GM19438 (cell line): ENCODE data around the gene STRA8.
A peak's percentile ranks its signal among the peaks of the same experiment; 100 is the strongest.

ENCODE experiments used
- ATAC-seq: cut with Tn5 transposase; IDR thresholded peaks from one replicate; pipeline ENCODE4 v1.9.1; 2021; ENCODE audit warnings: low read depth; ENCODE audit not compliant: unreplicated experiment

Gene STRA8

DNA sequence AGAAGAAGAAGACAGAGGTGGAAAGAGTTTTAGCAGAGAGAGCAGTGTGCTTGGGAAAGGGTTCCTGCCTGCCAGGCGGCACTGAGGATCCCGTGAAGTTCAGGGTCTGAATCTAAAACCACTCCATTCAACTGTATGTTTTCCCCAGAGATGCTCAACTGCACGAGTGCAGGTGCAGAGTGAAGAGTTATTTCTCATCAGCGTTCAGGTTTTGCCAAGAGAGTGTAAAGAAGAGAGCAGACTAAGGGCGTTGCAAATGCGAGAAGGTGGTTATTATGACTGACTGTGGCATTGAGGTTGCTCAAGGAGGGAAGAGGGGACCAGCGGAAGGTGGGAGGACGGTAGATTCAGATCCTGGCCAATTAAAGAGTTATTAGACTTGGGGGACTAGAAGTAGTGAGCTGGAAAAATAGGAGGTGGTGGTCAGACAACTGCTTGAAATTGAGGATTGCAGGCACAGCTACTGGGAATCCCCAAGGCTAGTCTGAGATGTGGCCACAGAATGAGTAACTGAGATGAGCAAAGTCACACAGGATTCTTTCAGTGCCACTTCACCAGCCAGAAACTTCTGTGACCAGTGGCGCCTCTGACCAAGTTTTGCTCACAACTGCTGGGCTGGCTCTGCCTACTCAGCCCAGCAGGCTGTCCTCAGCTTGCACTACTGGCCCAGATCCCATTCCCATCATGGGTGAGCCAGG, 29.1 kb downstream of the STRA8 start:
- no peak for ATAC-seq

DNA sequence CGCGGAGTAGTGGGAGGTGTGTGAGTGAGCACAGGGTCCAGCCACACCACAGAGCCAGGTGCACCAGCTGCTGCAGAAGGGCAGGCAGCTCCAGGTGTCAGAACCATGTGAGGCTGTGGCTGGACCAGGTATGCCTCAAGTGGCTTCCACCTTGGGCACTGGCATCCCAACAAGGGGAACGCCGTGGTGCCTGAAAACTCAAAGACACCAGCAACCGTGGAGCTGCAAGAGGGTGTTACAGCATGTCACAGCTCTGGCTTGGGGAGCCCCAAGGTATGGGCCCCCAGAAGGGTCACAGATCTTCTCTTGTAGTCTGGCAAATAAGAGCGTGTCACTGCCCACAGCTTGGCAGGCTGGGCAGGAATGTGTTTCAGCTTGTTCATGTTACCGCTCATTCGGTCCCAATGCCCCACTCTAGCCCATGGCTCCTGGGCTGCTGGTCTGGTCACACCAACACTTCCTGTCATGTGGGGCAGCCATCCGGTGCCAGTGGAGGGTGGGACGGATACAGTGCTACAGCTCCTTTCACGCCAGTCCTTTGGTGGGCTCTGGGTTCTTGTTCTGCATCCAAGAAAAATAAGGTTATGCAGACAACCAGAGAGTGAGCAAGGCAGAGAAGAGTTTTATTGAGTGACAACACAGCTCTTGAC, 29.8 kb downstream of the STRA8 start:
- ATAC-seq: no peak

DNA sequence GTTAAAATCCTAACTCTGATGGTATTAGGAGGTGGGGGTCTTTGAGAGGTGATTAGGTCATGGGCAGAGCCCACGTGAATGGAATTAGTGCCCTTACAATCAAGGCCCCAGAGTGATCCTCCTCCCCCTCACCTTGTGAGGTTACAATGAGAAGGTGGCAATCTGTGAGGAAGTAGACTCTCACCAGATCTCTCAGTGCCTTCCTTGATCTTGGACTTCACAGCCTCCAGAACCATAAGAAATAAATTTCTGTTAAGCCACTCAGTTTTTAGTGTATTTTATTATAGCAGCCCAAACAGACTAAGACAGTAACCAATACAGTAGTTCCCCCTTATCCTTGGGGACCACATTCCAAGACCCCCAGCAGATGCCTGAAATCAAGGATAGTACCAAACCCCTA, 32.0 kb downstream of the STRA8 start:
- no peak for ATAC-seq

DNA sequence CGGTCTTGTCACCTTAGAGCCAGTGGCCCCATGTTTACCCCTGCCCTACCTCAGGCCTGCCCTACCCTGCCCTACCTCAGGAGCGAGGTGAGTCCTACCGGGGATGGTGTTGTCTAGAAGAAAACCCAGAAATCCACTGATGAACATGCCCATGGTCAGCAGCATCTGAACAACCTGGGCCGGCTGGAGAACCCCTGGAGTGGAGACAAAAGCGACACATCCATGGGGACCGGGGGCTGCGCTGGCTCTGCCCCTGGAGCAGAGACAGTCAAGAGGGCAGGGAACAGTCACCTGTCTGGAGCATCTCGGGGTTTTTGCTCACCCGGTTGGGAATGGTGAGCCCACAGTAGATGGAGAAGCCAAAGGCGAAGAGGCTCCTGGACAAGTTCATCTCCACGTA, 36.3 kb downstream of the STRA8 start:
- ATAC-seq: no peak

DNA sequence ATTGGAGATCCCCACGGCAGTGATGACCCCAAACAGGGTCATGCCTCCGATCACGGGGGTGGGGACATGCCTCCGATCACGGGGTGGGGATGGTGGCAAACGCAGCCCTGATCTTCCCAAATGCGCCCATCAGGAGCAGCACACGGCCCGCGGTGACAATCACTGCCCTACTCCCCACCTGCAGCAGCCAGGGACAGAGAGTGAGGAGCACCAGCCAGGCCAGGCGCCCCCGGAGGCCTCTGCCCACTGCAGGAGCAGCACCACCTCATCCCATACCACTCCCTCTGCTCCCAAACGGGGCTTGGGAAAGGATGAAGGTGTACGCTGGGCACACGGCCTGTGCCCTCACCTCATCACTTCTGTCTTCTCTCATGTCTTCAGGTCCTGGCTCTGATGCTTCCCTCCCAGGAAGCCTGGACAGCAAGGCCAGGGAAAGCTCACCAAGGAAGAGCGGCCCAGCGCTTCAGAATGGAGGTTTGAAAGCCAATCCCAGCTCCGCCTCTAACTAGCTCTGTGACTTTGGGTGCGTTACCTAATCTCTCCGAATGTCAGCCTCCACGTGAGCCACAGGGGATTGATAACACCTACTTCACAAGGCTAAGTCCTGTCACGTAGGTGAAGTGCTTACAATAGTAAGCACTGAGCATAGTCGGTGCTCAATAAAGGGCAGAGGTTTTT, 37.1 kb downstream of the STRA8 start:
- no peak for ATAC-seq

DNA sequence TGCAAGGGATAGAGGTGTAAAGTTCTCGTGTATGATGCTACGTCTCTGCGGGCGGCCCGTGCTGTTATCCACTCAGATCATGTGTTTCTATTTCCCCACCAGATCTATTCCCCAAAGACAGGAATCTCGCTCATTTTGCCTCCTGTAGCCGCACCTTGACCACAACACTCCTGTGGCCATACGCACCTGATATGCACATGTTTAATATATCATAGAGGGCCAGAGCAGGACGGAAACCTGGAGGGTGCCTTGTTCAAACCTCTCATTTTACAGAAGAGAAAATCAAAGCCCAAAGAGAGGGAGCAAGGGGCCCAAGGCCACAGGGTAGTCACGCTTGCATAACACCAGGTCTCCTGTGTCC, 37.6 kb downstream of the STRA8 start:
- ATAC-seq: no peak

DNA sequence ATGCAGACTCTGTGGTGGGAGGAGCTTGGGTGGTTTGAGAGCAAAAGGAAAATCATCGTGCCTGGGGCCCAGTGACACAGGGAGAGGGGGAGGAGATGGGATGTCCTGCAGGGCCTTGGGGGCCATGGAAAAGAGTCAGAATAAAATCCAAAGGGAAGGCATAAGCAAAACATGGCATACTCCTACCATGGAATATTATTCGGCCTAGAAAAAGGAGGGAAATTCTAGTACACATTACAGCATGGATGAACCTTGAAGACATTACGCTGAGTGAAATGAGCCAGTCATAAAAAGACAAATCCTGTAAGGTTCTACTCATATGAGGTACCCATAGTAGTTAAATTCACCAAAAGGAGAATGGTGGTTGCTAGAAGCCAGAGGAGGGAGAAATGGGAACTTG, 38.7 kb downstream of the STRA8 start:
- ATAC-seq: no peak

DNA sequence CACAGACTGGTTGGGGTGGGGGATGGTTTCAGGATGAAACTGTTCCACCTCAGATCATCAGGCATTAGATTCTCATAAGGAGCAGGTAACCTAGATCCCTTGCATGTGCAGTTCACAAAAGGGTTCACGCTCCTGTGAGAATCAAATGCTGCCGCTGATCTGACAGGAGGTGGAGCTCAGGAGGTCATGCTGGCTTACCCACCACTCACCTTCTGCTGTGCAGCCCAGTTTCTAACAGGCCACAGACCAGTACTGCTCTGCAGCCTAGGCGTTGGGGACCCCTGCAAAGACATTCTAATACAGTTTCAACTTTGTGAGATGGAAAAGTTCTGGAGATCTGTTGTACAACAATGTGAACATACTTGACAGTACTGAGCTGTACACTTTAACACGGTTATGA, 39.9 kb downstream of the STRA8 start:
- no peak for ATAC-seq

DNA sequence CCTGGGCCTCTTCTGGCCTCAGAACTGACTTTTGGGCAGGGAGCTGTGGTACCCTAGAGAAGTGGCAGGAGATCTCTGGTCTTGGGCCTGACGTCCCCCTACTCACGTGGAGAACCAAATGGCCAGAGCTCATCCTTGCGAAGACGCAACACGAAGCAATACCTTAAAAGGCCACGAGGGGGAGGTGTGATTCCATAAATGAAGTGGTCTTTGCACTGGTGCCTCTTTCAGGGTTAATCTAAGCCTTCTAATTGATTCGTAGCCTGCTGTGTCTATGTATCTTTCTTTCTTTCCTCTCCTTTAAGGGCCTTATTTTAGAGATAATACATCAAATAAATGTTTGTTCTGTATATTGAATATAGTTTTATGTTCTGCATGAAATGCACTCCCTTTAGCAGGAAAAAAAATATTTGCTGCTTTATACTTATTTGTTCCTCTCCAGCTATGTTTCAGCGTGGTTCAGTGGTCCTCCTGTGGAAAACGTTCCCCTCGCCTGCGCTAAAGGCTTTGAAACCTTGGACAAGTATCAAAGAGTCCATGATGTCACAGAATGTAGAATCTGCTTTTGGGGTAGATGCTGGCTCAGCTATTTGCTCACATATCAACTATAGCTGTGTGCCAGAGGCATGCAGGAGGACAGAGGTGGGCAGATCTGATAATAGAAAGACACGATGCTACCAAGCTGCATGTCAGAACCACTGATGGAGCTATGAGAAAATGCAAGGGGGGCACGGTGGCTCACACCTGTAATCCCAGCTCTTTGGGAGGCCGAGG, 41.0 kb downstream of the STRA8 start:
- ATAC-seq: peak; percentile 71

DNA sequence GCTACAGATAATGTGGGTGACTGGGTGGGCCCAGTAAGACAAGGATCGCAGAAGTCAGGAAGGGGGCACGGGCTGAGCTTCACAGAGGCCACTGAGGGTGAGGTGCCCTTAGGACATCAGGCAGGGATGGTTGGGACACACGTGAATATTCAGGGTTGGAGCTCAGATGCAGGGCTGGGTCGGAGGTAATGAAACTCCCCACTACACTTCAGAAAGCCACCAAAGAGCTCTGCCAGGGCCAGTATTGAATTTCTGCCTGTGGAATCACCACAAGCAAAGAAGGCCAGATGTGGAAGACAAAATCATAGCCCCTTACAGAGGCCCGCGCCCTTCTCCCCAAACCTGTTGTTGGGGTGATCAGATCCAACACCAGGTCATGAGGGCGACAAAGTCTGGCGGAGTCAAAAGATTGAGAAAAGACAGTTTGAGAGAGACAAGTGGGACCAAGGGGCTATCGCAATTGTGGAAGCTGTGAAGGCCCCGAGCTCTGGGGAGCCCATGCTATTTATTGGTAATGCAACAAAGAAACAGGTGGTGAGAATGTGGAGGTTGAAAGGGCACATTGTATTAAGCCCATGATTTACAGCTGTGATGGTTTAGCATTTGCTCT, 42.4 kb downstream of the STRA8 start:
- ATAC-seq: no peak

DNA sequence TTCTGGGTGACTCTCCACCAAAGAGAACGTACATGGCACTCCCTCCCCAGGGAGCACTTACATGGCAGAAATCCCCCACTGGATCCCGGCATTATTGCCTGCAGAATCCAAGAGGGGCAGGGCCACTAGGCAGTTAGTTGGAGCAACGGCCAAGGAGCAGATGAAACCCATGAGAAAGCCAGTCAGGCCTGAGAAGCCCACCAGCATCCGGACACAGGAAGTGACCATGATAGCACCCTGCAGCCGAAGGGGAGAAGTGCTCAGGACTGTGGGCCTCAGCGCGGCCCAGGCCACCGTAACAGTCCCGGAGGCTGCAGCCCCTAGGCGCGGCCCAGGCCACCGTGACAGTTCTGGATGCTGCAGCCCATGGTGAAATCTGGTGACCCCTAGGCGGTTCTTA, 43.5 kb downstream of the STRA8 start:
- ATAC-seq: no peak

DNA sequence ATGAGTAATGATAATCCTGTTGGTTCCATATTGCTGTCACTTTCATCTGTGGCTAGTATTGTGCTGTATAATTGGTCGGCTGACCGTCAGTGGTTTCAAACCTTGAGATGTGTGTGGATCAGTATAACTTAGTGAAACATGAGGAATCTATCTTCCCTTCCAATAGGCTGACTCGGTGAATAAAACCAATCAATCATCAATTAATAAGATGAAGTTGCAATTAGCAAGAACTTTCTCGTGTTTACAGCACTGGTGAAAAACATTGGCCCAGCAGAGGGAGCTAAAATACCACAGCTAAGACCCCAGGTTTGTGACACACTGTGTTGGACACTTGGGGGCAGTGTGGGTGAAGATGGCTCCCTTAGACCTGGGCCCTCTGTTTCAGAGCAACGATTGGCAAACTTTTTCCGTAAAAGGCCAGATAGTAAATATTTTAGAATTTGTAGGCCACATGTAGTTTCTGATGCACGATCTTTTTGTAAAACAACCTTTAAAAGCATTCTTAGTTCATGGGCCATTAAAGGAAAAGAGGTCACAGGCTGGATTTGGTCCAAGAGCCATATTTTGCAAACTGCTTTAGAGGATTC, 47.8 kb downstream of the STRA8 start:
- ATAC-seq: peak; percentile 98

DNA sequence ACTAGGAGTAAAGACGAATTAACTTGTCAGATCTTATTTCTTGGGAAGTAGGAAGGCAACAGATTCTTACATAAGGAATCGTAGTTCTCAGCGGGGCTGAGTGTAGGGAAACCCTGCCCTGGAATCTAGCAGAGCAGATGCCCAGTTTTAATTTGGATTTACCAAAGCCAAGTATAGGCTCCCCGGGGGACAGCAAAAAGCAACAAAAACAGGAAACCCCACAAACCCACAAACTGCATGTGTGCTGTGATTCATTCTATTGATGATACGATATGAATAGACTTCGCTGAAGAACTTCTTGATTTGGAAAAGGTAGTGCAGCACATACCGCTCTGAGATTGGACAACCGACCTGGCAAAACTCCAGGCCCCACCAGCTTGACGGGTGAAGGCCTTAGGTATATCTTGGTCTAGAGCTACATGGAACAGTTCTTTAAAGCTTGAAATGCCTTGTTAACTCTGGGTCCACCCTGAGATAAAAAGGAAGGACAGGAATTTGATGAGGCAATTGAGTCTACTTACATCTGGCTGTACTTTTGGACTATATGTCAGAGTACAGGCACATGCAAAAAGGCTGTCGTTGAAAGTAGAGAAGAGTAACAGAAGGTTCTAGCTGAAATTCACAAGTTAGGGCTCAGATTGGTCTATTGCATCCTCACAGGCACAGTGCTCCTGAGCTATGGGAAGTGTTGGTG, 49.1 kb downstream of the STRA8 start:
- ATAC-seq: no peak

DNA sequence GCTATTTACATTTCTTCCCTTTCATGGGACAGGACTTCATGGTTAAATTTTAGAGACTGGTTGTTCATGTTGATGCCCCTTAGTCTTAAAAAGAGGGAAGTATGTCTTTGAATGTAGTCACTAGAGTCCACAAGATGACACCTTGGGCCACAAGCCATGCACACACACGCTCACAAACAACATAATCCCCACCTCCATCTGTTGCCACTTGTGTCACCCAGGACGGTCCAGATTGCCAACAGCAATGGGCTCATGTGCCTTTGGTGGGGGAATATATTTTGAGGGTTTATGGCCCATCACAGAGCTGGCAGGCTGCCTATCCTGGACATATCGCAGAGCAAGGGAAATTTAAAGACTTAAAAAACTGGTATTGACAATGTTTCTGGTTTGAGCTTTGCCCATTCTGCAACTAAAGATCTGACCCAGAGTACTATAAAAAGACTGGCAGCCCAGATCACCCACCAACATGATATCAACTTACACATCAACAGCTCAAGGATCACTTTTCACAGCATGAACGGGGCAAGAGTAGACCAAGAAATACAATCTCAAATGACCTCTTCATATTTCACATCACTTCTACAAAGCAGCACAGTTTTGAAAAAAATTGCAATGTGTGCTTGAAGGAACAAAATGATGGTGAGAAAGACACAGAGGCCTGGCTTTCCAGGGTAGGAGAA, 50.5 kb downstream of the STRA8 start:
- no peak for ATAC-seq

DNA sequence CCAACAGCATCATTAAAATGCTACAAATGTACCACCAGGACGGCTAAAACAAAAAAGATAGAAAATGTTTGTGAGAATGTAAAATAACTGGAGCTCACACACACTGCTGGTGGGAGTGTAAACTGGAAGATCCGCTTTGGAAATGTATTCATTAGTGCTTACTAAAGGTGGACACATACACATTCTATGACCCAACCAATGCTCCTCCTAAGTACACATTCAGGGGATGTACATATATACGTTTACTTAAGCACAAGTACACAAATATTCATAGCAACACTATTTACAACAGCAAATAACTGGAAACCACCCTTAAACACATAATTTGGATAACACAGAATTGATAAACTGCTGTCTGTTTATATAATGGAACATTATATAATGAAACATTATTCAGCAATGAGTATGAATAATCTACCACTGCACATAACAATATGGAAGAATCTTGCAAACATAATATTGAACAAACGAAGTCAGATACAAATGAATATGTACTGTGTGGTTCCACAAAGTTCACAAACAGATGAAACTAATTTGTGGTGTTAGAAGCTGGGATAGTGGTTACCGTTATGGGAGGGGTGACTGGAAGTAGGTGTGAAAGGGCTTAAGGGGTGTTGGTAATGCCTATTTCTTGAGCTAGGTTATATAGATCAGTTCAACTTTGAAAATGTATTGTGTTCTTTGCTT, 52.1 kb downstream of the STRA8 start:
- ATAC-seq: no peak

DNA sequence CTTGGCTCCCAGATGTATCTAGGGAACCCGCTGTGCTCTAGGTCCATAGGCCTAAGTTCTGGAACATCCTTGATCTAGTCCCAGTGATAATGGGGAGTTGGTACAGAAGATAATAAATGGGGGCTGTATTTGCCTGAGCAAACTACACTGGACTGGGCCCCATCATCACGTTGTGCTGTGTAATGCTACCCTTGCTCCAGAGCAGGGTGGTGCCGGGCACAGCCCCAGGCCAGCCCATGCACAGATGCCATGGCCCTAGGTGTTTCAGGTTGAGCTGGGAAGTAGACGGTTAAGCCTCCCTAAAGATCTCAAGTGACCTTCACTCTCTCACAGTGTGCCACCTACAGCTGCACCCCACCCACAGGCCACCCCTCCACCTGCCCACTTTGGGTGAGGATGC, 53.2 kb downstream of the STRA8 start:
- no peak for ATAC-seq

DNA sequence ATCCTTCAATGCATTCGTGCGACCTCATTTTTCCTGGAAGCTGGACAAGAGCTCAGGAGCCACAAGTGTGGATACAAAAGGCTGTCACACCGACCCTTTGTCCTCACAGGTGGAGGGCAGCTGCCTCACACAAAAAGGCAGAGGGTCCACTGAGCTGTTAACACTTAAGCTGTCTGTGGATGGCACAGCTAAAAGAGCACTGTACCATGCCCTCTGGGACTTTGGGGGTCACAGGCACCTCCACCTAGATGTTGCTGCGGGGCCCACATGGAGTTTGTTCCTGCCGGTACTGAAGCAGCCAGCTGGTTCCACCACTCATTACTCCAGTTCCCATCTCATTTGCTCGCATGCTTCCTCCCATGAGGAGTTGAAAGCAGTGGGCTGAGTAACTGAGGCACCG, 57.0 kb downstream of the STRA8 start:
- no peak for ATAC-seq

DNA sequence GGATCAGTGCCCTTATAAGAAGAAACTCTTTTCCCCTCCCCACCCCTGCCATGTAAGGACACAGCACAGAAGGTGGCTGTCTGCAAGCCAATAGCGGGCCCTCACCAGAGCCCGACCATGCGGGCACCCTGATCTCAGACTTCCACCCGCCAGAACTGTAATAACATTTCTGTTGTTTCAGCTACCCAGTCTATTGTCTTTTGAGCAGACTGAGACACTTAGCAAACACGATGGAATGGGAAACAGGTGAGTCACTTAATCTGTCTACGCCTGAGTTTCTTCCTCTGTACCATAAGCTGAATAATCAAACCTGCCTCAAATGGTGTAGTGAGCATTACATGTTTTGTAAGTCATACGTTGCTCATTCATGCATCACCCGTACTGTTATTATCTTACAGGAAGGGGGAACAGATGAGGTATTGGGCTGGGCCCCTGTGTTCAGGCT, 58.2 kb downstream of the STRA8 start:
- no peak for ATAC-seq

DNA sequence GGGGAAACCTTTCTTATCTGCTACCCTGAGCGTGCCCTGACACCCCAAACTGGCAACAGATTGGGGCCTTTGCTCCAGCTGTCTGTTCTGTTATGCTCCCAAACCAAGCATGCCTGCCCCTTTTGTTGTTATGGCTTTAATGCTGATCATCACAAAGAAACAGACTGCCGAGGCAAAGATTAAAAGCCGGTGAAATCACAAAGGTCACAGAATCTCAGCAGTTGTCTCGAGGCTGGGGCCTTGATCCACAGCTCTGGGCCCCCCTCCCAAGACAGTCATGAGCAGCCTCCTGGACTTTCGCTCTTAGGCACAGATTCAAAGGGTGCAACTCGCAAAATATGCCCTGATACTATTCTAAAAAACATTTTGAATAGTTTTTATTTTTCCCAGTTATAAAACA, 65.6 kb downstream of the STRA8 start:
- no peak for ATAC-seq
